ENCODE data around the gene BHLHE23.
"Not testable (repeated sequence)": the region's sequence is repeated elsewhere in the genome, so short reads cannot be mapped to it uniquely, and the experiment has no call there.

Gene BHLHE23

DNA sequence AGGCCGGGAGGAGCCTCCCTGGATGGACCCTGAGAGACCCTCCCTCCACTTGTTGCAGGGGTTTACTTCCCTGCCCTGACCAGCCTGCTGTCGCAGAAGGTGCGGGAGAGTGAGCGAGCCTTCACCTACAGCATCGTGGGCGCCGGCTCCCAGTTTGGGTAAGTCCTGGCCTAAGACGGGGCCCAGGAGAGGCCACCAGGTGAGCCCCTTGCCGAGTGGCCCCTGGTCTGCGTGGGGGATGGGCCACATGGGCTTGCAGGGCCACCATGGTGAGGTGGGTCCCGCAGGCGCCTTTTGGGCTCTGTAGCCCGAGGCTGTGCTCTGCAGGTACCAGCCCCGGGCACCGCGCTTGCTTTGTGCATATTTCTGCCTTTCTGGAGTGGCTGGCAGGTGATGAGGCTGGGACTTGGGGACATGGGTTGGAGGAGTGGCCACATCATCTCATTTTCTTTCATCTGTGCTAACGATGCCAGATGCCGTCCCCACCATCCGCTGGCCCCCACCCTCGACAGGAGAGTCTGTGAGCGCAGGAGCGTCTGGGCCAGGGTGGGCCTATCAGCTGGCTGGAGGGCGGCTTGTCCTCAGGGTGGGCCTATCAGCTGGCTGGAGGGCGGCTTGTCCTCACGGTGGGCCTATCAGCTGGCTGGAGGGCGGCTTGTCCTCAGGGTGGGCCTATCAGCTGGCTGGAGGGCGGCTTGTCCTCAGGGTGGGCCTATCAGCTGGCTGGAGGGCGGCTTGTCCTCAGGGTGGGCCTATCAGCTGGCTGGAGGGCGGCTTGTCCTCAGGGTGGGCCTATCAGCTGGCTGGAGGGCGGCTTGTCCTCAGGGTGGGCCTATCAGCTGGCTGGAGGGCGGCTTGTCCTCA, 46.1 kb downstream of the BHLHE23 start:
- DNase-seq (ENCODE audit: low spot score) = not testable (repeated sequence)

- DNase-seq (ENCODE audit: low spot score) = no peak
Measured at GRCh38 chr20:62959998-62960436, 46.7 kb downstream of the BHLHE23 start.

- no peak for DNase-seq (ENCODE audit: low spot score)
Measured at GRCh38 chr20:62959101-62959971, 47.4 kb downstream of the BHLHE23 start.

DNA sequence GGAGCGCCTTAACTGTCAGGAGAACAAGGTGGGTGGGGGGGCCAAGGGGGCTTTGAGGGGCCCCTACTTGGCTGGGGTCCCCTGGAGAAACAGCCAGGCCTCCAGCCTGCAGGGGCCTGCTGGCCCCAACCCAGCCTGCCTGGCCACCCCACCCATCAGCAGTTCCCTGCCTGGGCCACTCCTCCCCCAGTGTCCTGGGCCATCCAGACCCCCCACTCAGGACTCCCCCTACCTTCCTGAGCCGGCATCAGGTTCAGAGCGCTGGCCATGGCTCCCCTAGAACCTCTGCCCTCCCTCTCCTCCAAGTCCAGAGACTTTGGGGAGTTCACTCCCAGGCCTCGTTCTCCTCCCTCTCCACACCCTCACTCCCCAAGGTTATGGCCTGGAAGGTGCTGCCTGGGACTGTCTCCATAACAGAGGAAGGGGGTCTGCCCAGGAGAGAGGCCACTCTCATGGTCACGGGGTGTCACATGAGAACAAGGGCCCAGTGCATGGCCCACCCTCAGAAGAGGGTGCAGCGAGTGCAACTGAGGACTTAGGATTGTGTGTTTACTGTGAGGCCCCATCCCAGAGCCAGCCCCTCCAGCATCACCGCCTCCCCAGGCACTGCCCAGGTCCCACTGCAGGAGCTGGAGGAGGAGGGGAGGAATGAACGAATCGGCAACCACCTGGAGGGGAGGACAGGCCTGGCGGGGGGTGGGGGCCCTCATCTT, 48.2 kb downstream of the BHLHE23 start:
- DNase-seq (ENCODE audit: low spot score) = no peak

GRCh38 chr20:62957136-62958117, 49.3 kb downstream of the BHLHE23 start:
- DNase-seq (ENCODE audit: low spot score) = no peak

- DNase-seq (ENCODE audit: low spot score) = no peak
Measured at GRCh38 chr20:62956387-62957135, 50.2 kb downstream of the BHLHE23 start.
